CD14-positive monocyte (primary cell): Measurements from ENCODE around the gene TMEM192. TPM values are rescaled to one million over a fixed set of nuclear protein-coding genes. Genes with fewer than 3 reads are reported as not detected.

Experiments used
- DNase-seq, 3 donors: peaks; one replicate each; pipeline ENCODE4 v3.0.0-alpha.2; 2011 to 2022
- H2AFZ ChIP-seq: 2 replicates; pipeline ENCODE4 v1.6.0; 2012; ENCODE audit warnings: mild to moderate bottlenecking, low read depth, low read length, inconsistent platforms; ENCODE audit not compliant: insufficient read depth, poor library complexity, severe bottlenecking
- H3K27ac ChIP-seq, 2 donors: 1 replicate in 1 of 2; 2 replicates in 1 of 2; pipeline ENCODE4 v1.5.1; 2012 to 2013; ENCODE audit warnings: low read length in 2 of 2, control low read depth in 1 of 2, inconsistent platforms in 1 of 2, low read depth in 1 of 2, mild to moderate bottlenecking in 1 of 2
- H3K27me3 ChIP-seq, 2 donors: one replicate each; pipeline versions ENCODE4 v1.6.0 to v1.6.1; 2011 to 2013; ENCODE audit warnings: low read length in 2 of 2; ENCODE audit not compliant: control insufficient read depth in 2 of 2, insufficient read depth in 2 of 2
- H3K36me3 ChIP-seq, 2 donors: replicated peaks in 1 of 2; 1 replicate in 1 of 2; 2 replicates in 1 of 2; pipeline versions ENCODE4 v1.5.1 to v1.6.1; 2012 to 2013; ENCODE audit warnings: low read length in 2 of 2, control low read depth in 1 of 2, inconsistent platforms in 1 of 2, mild to moderate bottlenecking in 1 of 2; ENCODE audit not compliant: insufficient read depth in 2 of 2, control insufficient read depth in 1 of 2
- H3K4me1 ChIP-seq, 2 donors: 1 replicate in 1 of 2; 2 replicates in 1 of 2; pipeline versions ENCODE4 v1.5.1 to v1.6.1; 2012 to 2013; ENCODE audit warnings: low read length in 2 of 2, control low read depth in 1 of 2, inconsistent platforms in 1 of 2, mild to moderate bottlenecking in 1 of 2, moderate library complexity in 1 of 2; ENCODE audit not compliant: insufficient read depth in 2 of 2, control insufficient read depth in 1 of 2
- H3K4me2 ChIP-seq: replicated peaks from 2 replicates; pipeline ENCODE3; 2012; ENCODE audit warnings: low read length, moderate library complexity, mild to moderate bottlenecking; ENCODE audit not compliant: poor library complexity, severe bottlenecking; ENCODE audit errors: extremely low read depth
- H3K4me3 ChIP-seq, 3 experiments: fragments of 200-600 bp in 1 of 3; sonication (generic) in 1 of 3; replicated peaks in 1 of 3; 1 replicate in 2 of 3; 2 replicates in 1 of 3; pipeline ENCODE4 v1.5.1; 2011 to 2013; ENCODE audit warnings: low read length in 3 of 3, mild to moderate bottlenecking in 3 of 3, control low read depth in 2 of 3, low read depth in 2 of 3, inconsistent platforms in 1 of 3, moderate library complexity in 1 of 3
- H3K79me2 ChIP-seq: 2 replicates; pipeline ENCODE4 v1.6.0; 2012; ENCODE audit warnings: mild to moderate bottlenecking, control low read depth, inconsistent platforms, low read length, moderate library complexity; ENCODE audit not compliant: insufficient read depth
- H3K9ac ChIP-seq: 2 replicates; pipeline ENCODE4 v1.6.0; 2017; ENCODE audit warnings: low read length, mild to moderate bottlenecking; ENCODE audit not compliant: insufficient read depth, poor library complexity, severe bottlenecking
- H3K9me3 ChIP-seq, 2 donors: replicated peaks in 1 of 2; 1 replicate in 1 of 2; 2 replicates in 1 of 2; pipeline versions ENCODE4 v1.5.1 to v1.6.1; 2012 to 2013; ENCODE audit warnings: low read length in 2 of 2, control low read depth in 1 of 2; ENCODE audit not compliant: control insufficient read depth in 1 of 2, insufficient read depth in 1 of 2
- H4K20me1 ChIP-seq: 2 replicates; pipeline ENCODE4 v1.6.0; 2012; ENCODE audit warnings: mild to moderate bottlenecking, low read length, control low read depth, moderate library complexity; ENCODE audit not compliant: insufficient read depth
- H3K27ac Mint-ChIP-seq, 7 donors: one replicate each; pipeline ENCODE4 v1.8.0; 2020; ENCODE audit warnings: mild to moderate bottlenecking in 7 of 7, mixed read lengths in 7 of 7, moderate library complexity in 6 of 7, inconsistent platforms in 2 of 7
- H3K27me3 Mint-ChIP-seq, 3 donors: one replicate each; pipeline ENCODE4 v1.8.0; 2021 to 2022; ENCODE audit warnings: low read depth in 3 of 3, mild to moderate bottlenecking in 3 of 3, mixed read lengths in 3 of 3, moderate library complexity in 3 of 3, inconsistent platforms in 1 of 3
- H3K36me3 Mint-ChIP-seq, 2 donors: one replicate each; pipeline ENCODE4 v1.8.0; 2020; ENCODE audit warnings: mixed read lengths in 2 of 2, inconsistent platforms in 1 of 2, mild to moderate bottlenecking in 1 of 2
- H3K4me1 Mint-ChIP-seq: one replicate; pipeline ENCODE4 v1.8.0; 2020; ENCODE audit warnings: mild to moderate bottlenecking, mixed read lengths
- H3K4me3 Mint-ChIP-seq, 2 donors: one replicate each; pipeline ENCODE4 v1.8.0; 2020; ENCODE audit warnings: mild to moderate bottlenecking in 2 of 2, mixed read lengths in 2 of 2, moderate library complexity in 1 of 2
- H3K9me3 Mint-ChIP-seq, 7 donors: one replicate each; pipeline ENCODE4 v1.8.0; 2020 to 2022; ENCODE audit warnings: mixed read lengths in 7 of 7, mild to moderate bottlenecking in 6 of 7, moderate library complexity in 6 of 7, inconsistent platforms in 2 of 7
- CTCF ChIP-seq: fragments of 200-600 bp; IDR thresholded peaks from one replicate; pipeline ENCODE4 v1.8.0; 2022; ENCODE audit warnings: antibody characterized with exemption, mild to moderate bottlenecking
- WGBS: methylation state at CpG from one replicate; pipeline ENCODE4 v1.1.5; 2013; ENCODE audit warnings: missing lambda C conversion rate; ENCODE audit not compliant: insufficient coverage; 5-methylcytosine and 5-hydroxymethylcytosine counted together
- intact Hi-C, 2 donors: fragments of 100-400 bp; cut with micrococcal nuclease; formaldehyde crosslinking; loops; one replicate each; pipeline versions ENCODE4 v1.15.0 to v1.15.1; 2023
- polyA plus RNA-seq, 3 donors: library from polyadenylated mRNA; depleted of rRNA in 1 of 3; unstranded in 2 of 3; stranded (reverse) in 1 of 3; fragments of 300-500 nt in 2 of 3; fragments of >200 nt in 1 of 3; fragmentation: Illumina TruSeq in 2 of 3; gene quantifications; 1 replicate in 2 of 3; 2 replicates in 1 of 3; pipeline ENCODE4 v1.2.3, GENCODE V29; 2012 to 2021

The TMEM192 gene
- polyA plus RNA-seq, 3 donors: 7.3 to 22.4 (median 15.5) TPM

- 95% methylated on average over 7 of the region's 9 CpGs for WGBS
- H3K4me3 ChIP-seq: no peak overlapping the region
- H3K4me2 ChIP-seq: no peak overlapping the region
- no peaks in the 10 kb centered on the region for H3K36me3 ChIP-seq
- no peaks in the 10 kb centered on the region for H3K9me3 ChIP-seq
- no peaks in the 10 kb centered on the region for H3K27me3 ChIP-seq
- H3K79me2 ChIP-seq: no peaks in the 10 kb centered on the region
- H4K20me1 ChIP-seq: no peaks in the 10 kb centered on the region
- H3K4me1 ChIP-seq: no peaks in the 10 kb centered on the region
- H3K9ac ChIP-seq: no peak overlapping the region
- no peak for TF ChIP-seq CTCF
- Mint-ChIP-seq H3K27me3 (peaks cover 2 to 5% (median 5%) of the 10 kb centered on the region in 3 donors), H3K36me3 (no peaks in the 10 kb centered on the region), H3K4me3 (no peak overlapping the region), H3K4me1 (no peaks in the 10 kb centered on the region), H3K27ac (peak overlapping the region in 1 of 7 donors; percentile 28), H3K9me3 (no peaks in the 10 kb centered on the region)
- H2AFZ ChIP-seq: no peak overlapping the region
- DNase-seq: no peak
- intact Hi-C loops: no loop called here
- H3K27ac ChIP-seq: no peak overlapping the region
Observed at GRCh38 chr4:165055601-165056000, 57.1 kb downstream of the TMEM192 start.

DNA sequence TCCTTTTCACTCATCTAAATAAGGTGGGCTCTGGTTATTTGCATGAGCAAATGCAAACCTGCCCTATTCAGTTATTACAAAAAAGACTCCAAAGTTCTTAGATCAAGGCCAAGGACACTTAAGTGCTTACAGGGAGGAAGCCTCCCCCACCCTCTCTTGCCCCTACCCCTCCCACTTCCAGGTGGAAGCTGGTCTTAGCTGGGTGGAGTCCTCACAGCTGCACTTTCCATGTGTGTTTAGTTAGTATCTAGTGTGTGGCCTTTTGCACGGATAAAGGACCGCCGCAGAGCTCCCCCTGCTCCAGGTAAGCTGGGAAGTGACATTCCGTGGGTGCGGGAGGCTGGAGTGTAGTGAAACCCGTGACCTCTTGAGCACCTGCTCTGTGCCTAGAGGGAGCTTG is 59.0 kb downstream of the TMEM192 start, which contains the start of gene TRIM75:
Gene TRIM75 (plus strand): TSS at position 222 of the 400 bp plus-strand sequence. CDS start 5,282 bp downstream, outside the sequence.
- H3K4me1 Mint-ChIP-seq: no peaks in the 10 kb centered on the region
- TF ChIP-seq CTCF: no peak
- H3K79me2 ChIP-seq: no peaks in the 10 kb centered on the region
- no peaks in the 10 kb centered on the region for H3K27me3 ChIP-seq
- no peak within 1 kb of the TSS for H3K4me3 ChIP-seq
- H3K9me3 ChIP-seq: no peaks in the 10 kb centered on the region
- H3K4me2 ChIP-seq: no peak within 1 kb of the TSS
- H3K27ac ChIP-seq: no peak within 1 kb of the TSS
- no peaks in the 10 kb centered on the region for H3K4me1 ChIP-seq
- no peaks in the 10 kb centered on the region for H3K36me3 ChIP-seq
- intact Hi-C loops: no loop called here
- WGBS: 77% methylated on average over 5 of the region's 6 CpGs
- no peaks in the 10 kb centered on the region for H4K20me1 ChIP-seq
- DNase-seq: no peak
- no peak within 1 kb of the TSS for H2AFZ ChIP-seq
- H3K36me3 Mint-ChIP-seq: no peaks in the 10 kb centered on the region
- H3K4me3 Mint-ChIP-seq: no peak within 1 kb of the TSS
- H3K27me3 Mint-ChIP-seq: peaks cover 2 to 8% (median 5%) of the 10 kb centered on the region in 3 donors
- H3K27ac Mint-ChIP-seq: peak within 1 kb of the TSS in 1 of 7 donors; percentile 64
- H3K9me3 Mint-ChIP-seq: no peaks in the 10 kb centered on the region
- no peak within 1 kb of the TSS for H3K9ac ChIP-seq
